Fibroblast of lung (primary cell): Measurements from ENCODE around the gene NDC1. TPM values are rescaled to one million over a fixed set of nuclear protein-coding genes. Genes with fewer than 3 reads are reported as not detected.
"Not testable (repeated sequence)": the region's sequence is repeated elsewhere in the genome, so short reads cannot be mapped to it uniquely, and the experiment has no call there.

Source experiments
- DNase-seq, 2 donors: peaks; one replicate each; pipeline versions ENCODE4 v3.0.0 to v3.0.0-alpha.2; 2010; ENCODE audit warnings: low read depth in 2 of 2
- H2AFZ ChIP-seq: 2 replicates; pipeline ENCODE4 v1.5.1; 2012; ENCODE audit warnings: low read length, control low read depth, inconsistent platforms
- H3K27ac ChIP-seq: 2 replicates; pipeline ENCODE4 v1.5.1; 2011; ENCODE audit warnings: low read length, control low read depth; ENCODE audit not compliant: insufficient read depth
- H3K27me3 ChIP-seq: 2 replicates; pipeline ENCODE4 v1.5.1; 2011; ENCODE audit warnings: mild to moderate bottlenecking, low read length; ENCODE audit not compliant: control insufficient read depth, insufficient read depth
- H3K36me3 ChIP-seq: 2 replicates; pipeline ENCODE4 v1.5.1; 2011; ENCODE audit warnings: low read length; ENCODE audit not compliant: control insufficient read depth, insufficient read depth
- H3K4me1 ChIP-seq: 2 replicates; pipeline ENCODE4 v1.5.1; 2011; ENCODE audit warnings: low read length; ENCODE audit not compliant: control insufficient read depth, insufficient read depth; ENCODE audit errors: extremely low read depth
- H3K4me2 ChIP-seq: 2 replicates; pipeline ENCODE4 v1.5.1; 2011; ENCODE audit warnings: low read length, control low read depth; ENCODE audit not compliant: insufficient read depth; ENCODE audit errors: extremely low read depth
- H3K4me3 ChIP-seq, 4 experiments: fragments of 200-600 bp in 1 of 4; sonication (generic) in 1 of 4; replicated peaks in 1 of 4; 2 replicates each; pipeline ENCODE4 v1.5.1; 2011 to 2016; ENCODE audit warnings: low read length in 4 of 4, low read depth in 3 of 4, mild to moderate bottlenecking in 3 of 4, control low read depth in 2 of 4, inconsistent platforms in 1 of 4, mixed read lengths in 1 of 4; ENCODE audit not compliant: insufficient read depth in 1 of 4; ENCODE audit errors: control extremely low read depth in 1 of 4
- H3K79me2 ChIP-seq: 2 replicates; pipeline ENCODE4 v1.5.1; 2012; ENCODE audit warnings: mild to moderate bottlenecking, low read length, inconsistent platforms; ENCODE audit not compliant: control insufficient read depth, insufficient read depth
- H3K9ac ChIP-seq: 2 replicates; pipeline ENCODE4 v1.5.1; 2011; ENCODE audit warnings: mild to moderate bottlenecking, low read length, control low read depth; ENCODE audit not compliant: insufficient read depth
- H3K9me3 ChIP-seq: 2 replicates; pipeline ENCODE4 v1.5.1; 2012; ENCODE audit warnings: low read depth, low read length; ENCODE audit not compliant: control insufficient read depth, insufficient read depth
- H4K20me1 ChIP-seq: 2 replicates; pipeline ENCODE4 v1.5.1; 2011; ENCODE audit warnings: low read length; ENCODE audit not compliant: control insufficient read depth, insufficient read depth; ENCODE audit errors: extremely low read depth
- CTCF ChIP-seq, 2 donors: IDR thresholded peaks in 1 of 2; conservative IDR thresholded peaks in 1 of 2; 1 replicate in 1 of 2; 2 replicates in 1 of 2; pipeline ENCODE4 v1.5.1; 2011 to 2012; ENCODE audit warnings: low read length in 2 of 2, control low read depth in 1 of 2, inconsistent platforms in 1 of 2, low read depth in 1 of 2, mild to moderate bottlenecking in 1 of 2
- EZH2 ChIP-seq: IDR thresholded peaks from 2 replicates; pipeline ENCODE4 v1.5.1; 2012; ENCODE audit warnings: low read length, control low read depth, mild to moderate bottlenecking; ENCODE audit errors: missing control alignments
- polyA minus RNA-seq: library from RNA; depleted of rRNA, polyadenylated mRNA; stranded (reverse); fragments of >200 nt; gene quantifications from 2 replicates; pipeline ENCODE4 v1.2.3, GENCODE V29; 2011; ENCODE audit warnings: low replicate concordance
- polyA plus RNA-seq, 2 donors: library from polyadenylated mRNA; depleted of rRNA in 1 of 2; stranded (reverse) in 1 of 2; unstranded in 1 of 2; fragments of >200 nt; gene quantifications; 2 replicates each; pipeline ENCODE4 v1.2.1, GENCODE V29; 2011 to 2012; ENCODE audit warnings: missing spikeins in 1 of 2
- total RNA-seq: library from RNA; depleted of rRNA; stranded (reverse); fragments of >200 nt; gene quantifications from 2 replicates; pipeline ENCODE4 v1.2.1, GENCODE V29; 2014

NDC1 gene
- 9.0 and 11.6 TPM in 2 replicates for total RNA-seq
- 14.3 and 27.1 TPM in 2 replicates for polyA plus RNA-seq
- polyA plus RNA-seq (2012): 6.0 and 14.1 TPM in 2 replicates
- polyA minus RNA-seq: 7.1 and 25.0 TPM in 2 replicates

- peak within 1 kb of the TSS; percentile 84 for H3K27ac ChIP-seq
- H4K20me1 ChIP-seq: no peaks in the 10 kb centered on the region
- H3K9me3 ChIP-seq: no peaks in the 10 kb centered on the region
- H3K4me2 ChIP-seq: peak within 1 kb of the TSS; percentile 89
- TF ChIP-seq CTCF (conservative IDR thresholded peaks at IDR 0.05 in 1 of 2, IDR thresholded peaks at IDR 0.05 in 1 of 2; ENCODE audit: low read depth in 1 of 2, low read length in 2 of 2) (no peak), EZH2 (no peak)
- peak within 1 kb of the TSS; percentile 85 for H2AFZ ChIP-seq
- H3K36me3 ChIP-seq: no peaks in the 10 kb centered on the region
- peak; percentile 95 to 96 for DNase-seq
- H3K79me2 ChIP-seq: peaks cover 36% of the 10 kb centered on the region
- peak within 1 kb of the TSS; percentile 92 for H3K9ac ChIP-seq
- no peaks in the 10 kb centered on the region for H3K4me1 ChIP-seq
- H3K4me3 ChIP-seq: peak within 1 kb of the TSS; percentile 71 to 100 (median 71)
- no peaks in the 10 kb centered on the region for H3K27me3 ChIP-seq
These were observed at the start of gene NDC1 for GRCh38 chr1:53837924-53838653. TSS of gene NDC1 (minus strand) at chr1:53838296. CDS start at chr1:53838261, 35 bp downstream.

DNA sequence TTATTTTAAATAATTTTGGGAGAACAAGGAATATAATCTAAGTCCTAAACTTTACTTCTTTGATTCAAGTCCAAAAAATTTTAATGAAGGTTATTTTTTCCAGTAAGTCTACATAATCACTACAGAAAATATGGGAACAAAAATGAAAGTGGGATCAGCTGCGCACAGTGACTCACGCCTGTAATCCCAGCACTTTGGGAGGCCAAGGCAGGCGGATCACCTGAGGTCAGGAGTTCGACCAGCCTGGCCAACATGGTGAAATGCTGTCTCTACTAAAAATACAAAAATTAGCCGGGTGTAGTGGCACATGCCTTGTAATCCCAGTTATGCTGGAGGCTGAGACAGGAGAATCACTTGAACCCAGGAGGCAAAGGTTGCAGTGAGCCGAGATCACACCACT is 45.5 kb upstream of the NDC1 start:
- not testable (repeated sequence) for H3K9ac ChIP-seq, H3K27me3 ChIP-seq, DNase-seq, H3K36me3 ChIP-seq, H3K4me1 ChIP-seq, H3K4me3 ChIP-seq, H3K79me2 ChIP-seq, H4K20me1 ChIP-seq, H3K9me3 ChIP-seq, H3K27ac ChIP-seq, H2AFZ ChIP-seq, H3K4me2 ChIP-seq

GRCh38 chr1:53881853-53882252 is 43.8 kb upstream of the NDC1 start:
- H3K36me3 ChIP-seq: not testable (repeated sequence)

DNA sequence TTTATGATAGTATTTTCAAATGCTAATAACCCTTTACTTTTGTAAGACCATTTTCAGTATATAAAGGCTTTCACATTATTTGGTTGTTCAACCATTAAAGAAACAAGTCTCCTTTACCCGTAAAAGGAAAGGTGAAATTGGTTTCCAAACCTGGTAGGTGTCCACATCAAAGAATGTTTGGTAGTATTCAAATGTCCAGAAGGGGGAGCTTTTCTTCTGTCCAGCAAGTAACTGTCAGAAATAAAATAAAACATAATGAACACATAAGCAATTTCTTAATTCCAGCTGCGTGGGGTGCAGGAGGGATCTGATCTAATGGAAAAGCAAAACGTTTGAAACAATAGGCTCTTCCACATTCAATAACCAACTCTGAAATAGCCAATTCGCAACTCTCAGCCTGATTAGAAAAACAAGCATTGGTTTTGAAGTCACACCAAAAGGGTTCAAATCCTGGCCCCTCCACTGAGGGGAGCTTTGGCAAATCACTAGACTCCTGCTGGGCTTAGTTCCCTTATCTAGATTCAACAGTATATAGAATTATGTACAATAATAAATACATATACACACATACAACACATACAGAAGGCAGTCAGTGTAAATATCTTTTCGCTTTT is 40.5 kb upstream of the NDC1 start:
- Histone ChIP-seq H3K4me3 (no peak overlapping the region), H3K4me1 (no peaks in the 10 kb centered on the region), H4K20me1 (no peaks in the 10 kb centered on the region), H3K9me3 (no peaks in the 10 kb centered on the region), H3K27me3 (no peaks in the 10 kb centered on the region), H3K79me2 (no peaks in the 10 kb centered on the region), H3K4me2 (no peak overlapping the region), H3K27ac (no peak overlapping the region), H3K36me3 (peaks cover 3% of the 10 kb centered on the region), H3K9ac (no peak overlapping the region), H2AFZ (no peak overlapping the region)
- peak; percentile 55 to 80 for DNase-seq
- TF ChIP-seq EZH2: no peak
- TF ChIP-seq CTCF (conservative IDR thresholded peaks at IDR 0.05 in 1 of 2, IDR thresholded peaks at IDR 0.05 in 1 of 2; ENCODE audit: low read depth in 1 of 2, low read length in 2 of 2): peak; percentile 59 to 68

More at GRCh38 chr1:53881853-53882252, 43.8 kb upstream of the NDC1 start:
- not testable (repeated sequence) for H3K4me1 ChIP-seq, H3K27me3 ChIP-seq, DNase-seq, H3K27ac ChIP-seq, H3K9ac ChIP-seq, H4K20me1 ChIP-seq, H2AFZ ChIP-seq, H3K4me3 ChIP-seq, H3K9me3 ChIP-seq, H3K4me2 ChIP-seq, H3K79me2 ChIP-seq

- H4K20me1 ChIP-seq, H3K4me1 ChIP-seq, H2AFZ ChIP-seq, H3K4me2 ChIP-seq, H3K27me3 ChIP-seq, H3K36me3 ChIP-seq, H3K9me3 ChIP-seq, H3K79me2 ChIP-seq, H3K27ac ChIP-seq, H3K4me3 ChIP-seq, H3K9ac ChIP-seq, DNase-seq: not testable (repeated sequence)
These were observed 37.1 kb upstream of the NDC1 start for GRCh38 chr1:53875150-53875549.
